ENCODE measurements around the gene MRPL36. TPM values are rescaled to one million over a fixed set of nuclear protein-coding genes. Genes with fewer than 3 reads are reported as not detected.

MRPL36 gene
- total RNA-seq, 2 experiments from 2014 or later, result 60.7 to 63.4 TPM

- Mint-ChIP-seq H3K4me1 (ENCODE audit: low read depth) (no peaks in the 10 kb centered on the region), H3K27ac (no peak overlapping the region), H3K36me3 (ENCODE audit: low read depth) (no peaks in the 10 kb centered on the region), H3K9me3 (no peaks in the 10 kb centered on the region), H3K27me3 (ENCODE audit: low read depth) (peaks cover 19% of the 10 kb centered on the region), H3K4me3 (no peak overlapping the region)
- CTCF ChIA-PET, result no interaction called here
- no peak for DNase-seq
- intact Hi-C loops (cut with micrococcal nuclease), result no loop called here
Measured at GRCh38 chr5:1836891-1837880, 37.5 kb upstream of the MRPL36 start.

- Mint-ChIP-seq H3K4me1 (ENCODE audit: low read depth) (no peaks in the 10 kb centered on the region), H3K36me3 (ENCODE audit: low read depth) (no peaks in the 10 kb centered on the region), H3K4me3 (no peak overlapping the region), H3K27ac (no peak overlapping the region), H3K27me3 (ENCODE audit: low read depth) (peaks cover 14% of the 10 kb centered on the region), H3K9me3 (no peaks in the 10 kb centered on the region)
- CTCF ChIA-PET, result no interaction called here
- intact Hi-C loops (cut with micrococcal nuclease), result no loop called here
- no peak for DNase-seq
Measured at GRCh38 chr5:1836176-1836890, 36.7 kb upstream of the MRPL36 start.

GRCh38 chr5:1835431-1835830, 35.8 kb upstream of the MRPL36 start:
- Mint-ChIP-seq H3K27me3 (ENCODE audit: low read depth) (peaks cover 10% of the 10 kb centered on the region), H3K9me3 (no peaks in the 10 kb centered on the region), H3K4me3 (no peak overlapping the region), H3K36me3 (ENCODE audit: low read depth) (no peaks in the 10 kb centered on the region), H3K4me1 (ENCODE audit: low read depth) (no peaks in the 10 kb centered on the region), H3K27ac (no peak overlapping the region)
- no peak for DNase-seq
- CTCF ChIA-PET, result no interaction called here
- intact Hi-C loops (cut with micrococcal nuclease), result no loop called here

- no peak for DNase-seq
- Mint-ChIP-seq H3K36me3 (ENCODE audit: low read depth) (peaks cover 4% of the 10 kb centered on the region), H3K9me3 (no peaks in the 10 kb centered on the region), H3K4me3 (no peak overlapping the region), H3K27ac (no peak overlapping the region), H3K4me1 (ENCODE audit: low read depth) (no peaks in the 10 kb centered on the region), H3K27me3 (ENCODE audit: low read depth) (peaks cover 9% of the 10 kb centered on the region)
- CTCF ChIA-PET, result no interaction called here
- intact Hi-C loops (cut with micrococcal nuclease), result no loop called here
Measured at GRCh38 chr5:1834721-1835429, 35.2 kb upstream of the MRPL36 start.

- DNase-seq, result no peak
- H3K36me3 Mint-ChIP-seq (ENCODE audit: low read depth), result peaks cover 4% of the 10 kb centered on the region
- H3K4me1 Mint-ChIP-seq (ENCODE audit: low read depth), result no peaks in the 10 kb centered on the region
- H3K9me3 Mint-ChIP-seq, result no peaks in the 10 kb centered on the region
- CTCF ChIA-PET, result no interaction called here
- H3K4me3 Mint-ChIP-seq, result no peak overlapping the region
- H3K27ac Mint-ChIP-seq, result no peak overlapping the region
- H3K27me3 Mint-ChIP-seq (ENCODE audit: low read depth), result peaks cover 1% of the 10 kb centered on the region
- intact Hi-C loops (cut with micrococcal nuclease), result no loop called here
Measured at GRCh38 chr5:1834022-1834551, 34.5 kb upstream of the MRPL36 start.

- Mint-ChIP-seq H3K27ac (no peak overlapping the region), H3K9me3 (no peaks in the 10 kb centered on the region), H3K27me3 (ENCODE audit: low read depth) (no peaks in the 10 kb centered on the region), H3K4me1 (ENCODE audit: low read depth) (no peaks in the 10 kb centered on the region), H3K4me3 (no peak overlapping the region), H3K36me3 (ENCODE audit: low read depth) (peaks cover 4% of the 10 kb centered on the region)
- intact Hi-C loops (cut with micrococcal nuclease), result no loop called here
- DNase-seq, result no peak
- CTCF ChIA-PET, result no interaction called here
Measured at GRCh38 chr5:1833264-1834021, 33.8 kb upstream of the MRPL36 start.

GRCh38 chr5:1832511-1833250, 33.0 kb upstream of the MRPL36 start:
- no peaks in the 10 kb centered on the region for H3K4me1 Mint-ChIP-seq (ENCODE audit: low read depth)
- intact Hi-C loops (cut with micrococcal nuclease), result no loop called here
- H3K27me3 Mint-ChIP-seq (ENCODE audit: low read depth), result no peaks in the 10 kb centered on the region
- CTCF ChIA-PET, result no interaction called here
- no peaks in the 10 kb centered on the region for H3K9me3 Mint-ChIP-seq
- peaks cover 4% of the 10 kb centered on the region for H3K36me3 Mint-ChIP-seq (ENCODE audit: low read depth)
- DNase-seq, result no peak
- H3K27ac Mint-ChIP-seq, result no peak overlapping the region
- no peak overlapping the region for H3K4me3 Mint-ChIP-seq

GRCh38 chr5:1831677-1832313, 32.2 kb upstream of the MRPL36 start:
- Mint-ChIP-seq H3K9me3 (no peaks in the 10 kb centered on the region), H3K4me3 (no peak overlapping the region), H3K4me1 (ENCODE audit: low read depth) (no peaks in the 10 kb centered on the region), H3K27ac (no peak overlapping the region), H3K27me3 (ENCODE audit: low read depth) (no peaks in the 10 kb centered on the region), H3K36me3 (ENCODE audit: low read depth) (peaks cover 8% of the 10 kb centered on the region)
- DNase-seq, result no peak
- intact Hi-C loops (cut with micrococcal nuclease), result no loop called here
- CTCF ChIA-PET, result no interaction called here

- no peak for DNase-seq
- H3K4me1 Mint-ChIP-seq (ENCODE audit: low read depth), result no peaks in the 10 kb centered on the region
- peaks cover 8% of the 10 kb centered on the region for H3K36me3 Mint-ChIP-seq (ENCODE audit: low read depth)
- intact Hi-C loops (cut with micrococcal nuclease), result no loop called here
- H3K9me3 Mint-ChIP-seq, result no peaks in the 10 kb centered on the region
- no peak overlapping the region for H3K4me3 Mint-ChIP-seq
- H3K27me3 Mint-ChIP-seq (ENCODE audit: low read depth), result no peaks in the 10 kb centered on the region
- CTCF ChIA-PET, result no interaction called here
- H3K27ac Mint-ChIP-seq, result no peak overlapping the region
Measured at GRCh38 chr5:1831257-1831656, 31.6 kb upstream of the MRPL36 start.

- Mint-ChIP-seq H3K4me3 (no peak overlapping the region), H3K4me1 (ENCODE audit: low read depth) (no peaks in the 10 kb centered on the region), H3K27me3 (ENCODE audit: low read depth) (no peaks in the 10 kb centered on the region), H3K9me3 (no peaks in the 10 kb centered on the region), H3K36me3 (ENCODE audit: low read depth) (peaks cover 10% of the 10 kb centered on the region), H3K27ac (no peak overlapping the region)
- no peak for DNase-seq
- CTCF ChIA-PET, result no interaction called here
- intact Hi-C loops (cut with micrococcal nuclease), result no loop called here
Measured at GRCh38 chr5:1830571-1831228, 31.1 kb upstream of the MRPL36 start.
